HepG2 (cell line): ENCODE results near the gene ATP13A5. TPM values are rescaled to one million over a fixed set of nuclear protein-coding genes. Genes with fewer than 3 reads are reported as not detected.

Experiments
- ATAC-seq: fragments of 200-7000 bp; cut with Tn5 transposase; 3 replicates; pipeline ENCODE4 v1.9.1; 2020; ENCODE audit warnings: mild to moderate bottlenecking, moderate library complexity
- BruUV-seq: library from RNA; stranded (reverse); fragments of 400-500 nt; replicated peaks from 2 replicates; lab custom pipeline; 2021; lab: Mats Ljungman, UMichigan
- CTCF ChIA-PET: fragments of 300-600 bp; formaldehyde crosslinking; extraction: SDS; loops from one replicate; lab custom pipeline; 2021; ENCODE audit warnings: low total read pairs, inconsistent platforms, low intra/inter-chr PET ratio; lab: Yijun Ruan, JAX
- POLR2A ChIA-PET: fragments of 350-600 bp; sonication (Branson Sonifier 250); formaldehyde crosslinking; loops from one replicate; lab custom pipeline; 2020; ENCODE audit warnings: antibody characterized with exemption, inconsistent platforms; lab: Yijun Ruan, JAX
- DNase-seq: peaks from one replicate; pipeline ENCODE4 v3.0.0-alpha.2; 2015; ENCODE audit warnings: low spot score
- FAIRE-seq: peaks from 3 replicates; lab custom pipeline; 2011; peaks lifted over from hg19 to GRCh38; lab: Jason Lieb, UNC
- H2AFZ ChIP-seq: one replicate; pipeline ENCODE4 v1.6.1; 2011; ENCODE audit warnings: low read length, inconsistent platforms
- H3K27ac ChIP-seq: fragments of 300-600 bp; 3 replicates; pipeline ENCODE4 v1.8.0; 2011; ENCODE audit warnings: mixed run types, mild to moderate bottlenecking, mixed read lengths, low read length, inconsistent platforms; ENCODE audit not compliant: insufficient read depth; ENCODE audit errors: extremely low read length
- H3K27me3 ChIP-seq, 2 experiments: fragments of 200-600 bp in 1 of 2; 2 replicates in 1 of 2; 3 replicates in 1 of 2; pipeline versions ENCODE4 v1.6.0 to v1.8.0; 2011; ENCODE audit warnings: low read length in 2 of 2, mild to moderate bottlenecking in 2 of 2, moderate library complexity in 2 of 2, inconsistent platforms in 1 of 2; ENCODE audit not compliant: insufficient read depth in 2 of 2, control insufficient read depth in 1 of 2
- H3K36me3 ChIP-seq, 2 experiments: fragments of 200-600 bp in 1 of 2; replicated peaks in 1 of 2; 2 replicates in 1 of 2; 3 replicates in 1 of 2; pipeline versions ENCODE4 v1.5.1 to v1.8.0; 2011; ENCODE audit warnings: low read length in 2 of 2, inconsistent platforms in 1 of 2; ENCODE audit not compliant: insufficient read depth in 2 of 2, control insufficient read depth in 1 of 2
- H3K4me1 ChIP-seq: 2 replicates; pipeline ENCODE4 v1.5.1; 2012; ENCODE audit warnings: low read length, inconsistent platforms; ENCODE audit not compliant: insufficient read depth
- H3K4me2 ChIP-seq: 2 replicates; pipeline ENCODE4 v1.6.0; 2011; ENCODE audit warnings: low read depth, low read length, inconsistent platforms
- H3K4me3 ChIP-seq, 3 experiments: fragments of 200-600 bp in 1 of 3; sonication (generic), shearing (Covaris generic) in 1 of 3; replicated peaks in 1 of 3; 2 replicates each; pipeline ENCODE4 v1.5.1; 2011 to 2016; ENCODE audit warnings: low read length in 3 of 3, inconsistent platforms in 2 of 3, low read depth in 2 of 3, mild to moderate bottlenecking in 2 of 3, control low read depth in 1 of 3, mixed read lengths in 1 of 3; ENCODE audit not compliant: insufficient read depth in 1 of 3
- H3K79me2 ChIP-seq: one replicate; pipeline ENCODE4 v1.6.1; 2011; ENCODE audit warnings: low read length, inconsistent platforms; ENCODE audit not compliant: insufficient read depth
- H3K9ac ChIP-seq: 2 replicates; pipeline ENCODE4 v1.6.0; 2011; ENCODE audit warnings: mild to moderate bottlenecking, low read depth, low read length, inconsistent platforms; ENCODE audit not compliant: insufficient read depth
- H3K9me3 ChIP-seq: 2 replicates; pipeline ENCODE4 v1.5.1; 2012; ENCODE audit warnings: mild to moderate bottlenecking, low read length
- H4K20me1 ChIP-seq: 2 replicates; pipeline ENCODE4 v1.6.0; 2011; ENCODE audit warnings: inconsistent platforms, mild to moderate bottlenecking, low read length, moderate library complexity; ENCODE audit not compliant: insufficient read depth
- EP300 ChIP-seq, 3 experiments: sonication (generic) in 1 of 3; formaldehyde crosslinking in 1 of 3; IDR thresholded peaks; 2 replicates each; pipeline versions ENCODE4 v1.5.1 to v1.6.1; 2011 to 2020; ENCODE audit warnings: low read depth in 2 of 3, low read length in 2 of 3, borderline replicate concordance in 1 of 3, improper control_type of control experiment in 1 of 3, mild to moderate bottlenecking in 1 of 3, missing genetic modification reagents in 1 of 3, moderate library complexity in 1 of 3
- HMG20B ChIP-seq: conservative IDR thresholded peaks from 2 replicates; pipeline ENCODE4 v1.6.1; 2016; ENCODE audit warnings: missing genetic modification reagents, missing compliant biosample characterization
- HNRNPH1 ChIP-seq: fragments of 200-400 bp; formaldehyde crosslinking; optimal IDR thresholded peaks from 2 replicates; pipeline ENCODE3; 2017; ENCODE audit warnings: mild to moderate bottlenecking, low read depth, low read length
- HNRNPLL ChIP-seq: fragments of 200-400 bp; formaldehyde crosslinking; IDR thresholded peaks from 2 replicates; pipeline ENCODE4 v1.6.1; 2017; ENCODE audit warnings: mild to moderate bottlenecking, low read depth, low read length; ENCODE audit not compliant: poor library complexity, severe bottlenecking
- SATB2 ChIP-seq: sonication (generic); formaldehyde crosslinking; IDR thresholded peaks from 2 replicates; pipeline ENCODE4 v1.5.0; 2020; ENCODE audit warnings: missing genetic modification reagents
- SKIL ChIP-seq: sonication (generic); formaldehyde crosslinking; IDR thresholded peaks from 2 replicates; pipeline ENCODE4 v1.8.0; 2022; ENCODE audit warnings: missing genetic modification reagents, mild to moderate bottlenecking, moderate library complexity, borderline replicate concordance
- SMAD3 ChIP-seq: sonication (generic); formaldehyde crosslinking; IDR thresholded peaks from 2 replicates; pipeline ENCODE4 v1.4.0; 2020; ENCODE audit warnings: missing genetic modification reagents
- THAP7 ChIP-seq: sonication (generic); formaldehyde crosslinking; IDR thresholded peaks from 2 replicates; pipeline ENCODE4 v1.8.1; 2023; ENCODE audit warnings: mild to moderate bottlenecking, missing genetic modification reagents
- TMF1 ChIP-seq: sonication (generic); formaldehyde crosslinking; IDR thresholded peaks from 2 replicates; pipeline ENCODE4 v1.8.1; 2022; ENCODE audit warnings: low read depth, missing genetic modification reagents
- ZBTB42 ChIP-seq: sonication (generic); formaldehyde crosslinking; IDR thresholded peaks from 2 replicates; pipeline ENCODE4 v1.5.0; 2020; ENCODE audit warnings: mild to moderate bottlenecking, missing genetic modification reagents
- WGBS: methylation state at CpG from one replicate; pipeline ENCODE4 v1.1.6; 2017; ENCODE audit warnings: low lambda C conversion rate; 5-methylcytosine and 5-hydroxymethylcytosine counted together
- in situ Hi-C: cut with HindIII; loops from 2 replicates; pipeline ENCODE4 v1.10.0; 2017; ENCODE audit warnings: low pct_unique_long_range_greater_than_20kb; ENCODE audit not compliant: extremely low pct_ligation_motif_present
- intact Hi-C: fragments of 100-400 bp; cut with micrococcal nuclease; formaldehyde crosslinking; loops from one replicate; pipeline ENCODE4 v1.10.0; 2022; ENCODE audit not compliant: unreplicated experiment
- polyA plus RNA-seq, 8 experiments: library from polyadenylated mRNA; depleted of rRNA in 3 of 8; stranded (reverse) in 7 of 8; unstranded in 1 of 8; fragments of >200 nt; fragmentation: Illumina TruSeq in 4 of 8; extraction: Trizol in 4 of 8; gene quantifications; 2 replicates each; pipeline versions ENCODE4 v1.2.1 to v1.2.3, GENCODE V29; 2011 to 2016; ENCODE audit warnings: low read depth in 4 of 8, missing spikeins in 1 of 8, mixed read lengths in 1 of 8; ENCODE audit not compliant: insufficient read depth in 1 of 8
- total RNA-seq, 5 experiments: library from RNA; depleted of rRNA; stranded (reverse); fragments of >200 nt; fragmentation: Illumina TruSeq; extraction: Trizol; gene quantifications; 2 replicates each; pipeline ENCODE4 v1.2.3, GENCODE V29; 2016; ENCODE audit warnings: low read depth in 1 of 5

Gene ATP13A5
- total and polyA plus RNA-seq, 2 of the 13 experiments (the other 11 are each of a cell fraction or from before 2014, with no cell fraction given), result not detected

GRCh38 chr3:193310914-193311723 is 67.4 kb downstream of the ATP13A5 start:
- H2AFZ ChIP-seq, result no peak overlapping the region
- no peak overlapping the region for H3K4me2 ChIP-seq
- intact Hi-C loops (no loop called here), in situ Hi-C loops (no loop called here)
- 3% methylated on average over 6 of the region's 6 CpGs for WGBS
- H3K9ac ChIP-seq, result no peak overlapping the region
- no peak overlapping the region for H3K4me3 ChIP-seq
- H3K36me3 ChIP-seq, result no peaks in the 10 kb centered on the region
- DNase-seq (no peak), FAIRE-seq (no peak), ATAC-seq (no peak)
- no peak overlapping the region for H3K27ac ChIP-seq
- H4K20me1 ChIP-seq, result no peaks in the 10 kb centered on the region
- TF ChIP-seq HNRNPLL (no peak), SATB2 (CRISPR knock-in tag) (no peak), SMAD3 (CRISPR knock-in tag) (no peak), HMG20B (no peak), SKIL (CRISPR knock-in tag) (no peak), ZBTB42 (no peak), TMF1 (CRISPR knock-in tag) (no peak), EP300 (IDR thresholded peaks at IDR 0.05; ENCODE audit: low read depth in 2 of 2, low read length in 2 of 2) (no peak), EP300 (CRISPR knock-in tag; IDR thresholded peaks at IDR 0.05; ENCODE audit: borderline replicate concordance) (no peak), THAP7 (CRISPR knock-in tag) (no peak), HNRNPH1 (no peak)
- POLR2A ChIA-PET, result no interaction called here
- H3K27me3 ChIP-seq, result no peaks in the 10 kb centered on the region
- no peaks in the 10 kb centered on the region for H3K9me3 ChIP-seq
- no TSS peak for BruUV-seq
- no peaks in the 10 kb centered on the region for H3K79me2 ChIP-seq
- H3K4me1 ChIP-seq, result no peaks in the 10 kb centered on the region
- CTCF ChIA-PET, result no interaction called here
